ENCODE data around the gene PPP1R12B. TPM values are rescaled to one million over a fixed set of nuclear protein-coding genes. Genes with fewer than 3 reads are reported as not detected.
"Not testable (repeated sequence)": the region's sequence is repeated elsewhere in the genome, so short reads cannot be mapped to it uniquely, and the experiment has no call there.

Gene PPP1R12B
- polyA plus RNA-seq, 1 donor (not counting 4 experiments of a cell fraction or from before 2014, with no cell fraction given), result 6.9 TPM

- H3K4me1 ChIP-seq (ENCODE audit: control insufficient read depth, extremely low read depth, insufficient read depth, low read length); H3K27me3 ChIP-seq (ENCODE audit: control insufficient read depth, extremely low read depth, insufficient read depth, low read length); H3K27ac ChIP-seq (ENCODE audit: control insufficient read depth, insufficient read depth, low read length); H3K79me2 ChIP-seq (ENCODE audit: control insufficient read depth, insufficient read depth, low read length); H3K9ac ChIP-seq (ENCODE audit: control insufficient read depth, extremely low read depth, insufficient read depth, low read length); H3K9me3 ChIP-seq (ENCODE audit: control insufficient read depth, low read depth, low read length); dilution Hi-C loops (cut with MboI; ENCODE audit: extremely low pct_ligation_motif_present, low sequenced_read_pairs); H3K9me1 ChIP-seq (ENCODE audit: control insufficient read depth, extremely low read depth, insufficient read depth, low read length); H3K4me3 ChIP-seq (ENCODE audit: control insufficient read depth in 2 of 3, extremely low read depth in 1 of 3, insufficient read depth in 2 of 3, low read depth in 1 of 3, low read length in 3 of 3); H2AFZ ChIP-seq (ENCODE audit: control insufficient read depth, low read length); DNase-seq (ENCODE audit: low read depth, low spot score); H3K36me3 ChIP-seq (ENCODE audit: control insufficient read depth in 2 of 2, extremely low read depth in 1 of 2, insufficient read depth in 2 of 2, low read length in 2 of 2); H4K20me1 ChIP-seq (ENCODE audit: control insufficient read depth, extremely low read depth, insufficient read depth, low read length); H3K4me2 ChIP-seq (ENCODE audit: control insufficient read depth, extremely low read depth, insufficient read depth, low read depth, low read length): not testable (repeated sequence)
- FAIRE-seq, result peak; percentile 71
These were observed 171.8 kb downstream of the PPP1R12B start for GRCh38 chr1:202520129-202520856.

GRCh38 chr1:202520857-202521216 is 172.3 kb downstream of the PPP1R12B start:
- H3K27me3 ChIP-seq (ENCODE audit: control insufficient read depth, extremely low read depth, insufficient read depth, low read length); H3K9me3 ChIP-seq (ENCODE audit: control insufficient read depth, low read depth, low read length); H3K4me2 ChIP-seq (ENCODE audit: control insufficient read depth, extremely low read depth, insufficient read depth, low read depth, low read length); H4K20me1 ChIP-seq (ENCODE audit: control insufficient read depth, extremely low read depth, insufficient read depth, low read length); H3K9me1 ChIP-seq (ENCODE audit: control insufficient read depth, extremely low read depth, insufficient read depth, low read length); H3K4me3 ChIP-seq (ENCODE audit: control insufficient read depth in 2 of 3, extremely low read depth in 1 of 3, insufficient read depth in 2 of 3, low read depth in 1 of 3, low read length in 3 of 3); H3K9ac ChIP-seq (ENCODE audit: control insufficient read depth, extremely low read depth, insufficient read depth, low read length); H3K27ac ChIP-seq (ENCODE audit: control insufficient read depth, insufficient read depth, low read length); dilution Hi-C loops (cut with MboI; ENCODE audit: extremely low pct_ligation_motif_present, low sequenced_read_pairs); FAIRE-seq; H3K79me2 ChIP-seq (ENCODE audit: control insufficient read depth, insufficient read depth, low read length); H2AFZ ChIP-seq (ENCODE audit: control insufficient read depth, low read length); DNase-seq (ENCODE audit: low read depth, low spot score); H3K36me3 ChIP-seq (ENCODE audit: control insufficient read depth in 2 of 2, extremely low read depth in 1 of 2, insufficient read depth in 2 of 2, low read length in 2 of 2); H3K4me1 ChIP-seq (ENCODE audit: control insufficient read depth, extremely low read depth, insufficient read depth, low read length): not testable (repeated sequence)

- H2AFZ ChIP-seq (ENCODE audit: control insufficient read depth, low read length); H3K4me2 ChIP-seq (ENCODE audit: control insufficient read depth, extremely low read depth, insufficient read depth, low read depth, low read length); dilution Hi-C loops (cut with MboI; ENCODE audit: extremely low pct_ligation_motif_present, low sequenced_read_pairs); H3K4me3 ChIP-seq (ENCODE audit: control insufficient read depth in 2 of 3, extremely low read depth in 1 of 3, insufficient read depth in 2 of 3, low read depth in 1 of 3, low read length in 3 of 3); FAIRE-seq; H3K79me2 ChIP-seq (ENCODE audit: control insufficient read depth, insufficient read depth, low read length); H3K4me1 ChIP-seq (ENCODE audit: control insufficient read depth, extremely low read depth, insufficient read depth, low read length); H3K27ac ChIP-seq (ENCODE audit: control insufficient read depth, insufficient read depth, low read length); H3K9me1 ChIP-seq (ENCODE audit: control insufficient read depth, extremely low read depth, insufficient read depth, low read length); DNase-seq (ENCODE audit: low read depth, low spot score); H3K9ac ChIP-seq (ENCODE audit: control insufficient read depth, extremely low read depth, insufficient read depth, low read length); H3K9me3 ChIP-seq (ENCODE audit: control insufficient read depth, low read depth, low read length); H4K20me1 ChIP-seq (ENCODE audit: control insufficient read depth, extremely low read depth, insufficient read depth, low read length); H3K27me3 ChIP-seq (ENCODE audit: control insufficient read depth, extremely low read depth, insufficient read depth, low read length); H3K36me3 ChIP-seq (ENCODE audit: control insufficient read depth in 2 of 2, extremely low read depth in 1 of 2, insufficient read depth in 2 of 2, low read length in 2 of 2): not testable (repeated sequence)
These were observed 173.0 kb downstream of the PPP1R12B start for GRCh38 chr1:202521484-202521883.

Data from keratinocyte (primary cell).